Vagina (tissue), 2 donors: ENCODE data around the gene CYP17A1. TPM values are rescaled to one million over a fixed set of nuclear protein-coding genes. Genes with fewer than 3 reads are reported as not detected.
"Not testable (repeated sequence)": the region's sequence is repeated elsewhere in the genome, so short reads cannot be mapped to it uniquely, and the experiment has no call there.

Experiments
- DNase-seq, 2 donors: peaks; one replicate each; pipeline ENCODE4 v3.0.0-alpha.2; 2017; ENCODE audit errors: extremely low spot score in 2 of 2
- H3K27ac ChIP-seq: fragments of 200-600 bp; sonication (generic); one replicate; pipeline ENCODE4 v1.5.1; 2019
- H3K27me3 ChIP-seq: fragments of 200-600 bp; sonication (generic); one replicate; pipeline ENCODE4 v1.5.1; 2019
- H3K36me3 ChIP-seq, 2 donors: fragments of 200-600 bp; sonication (generic); one replicate each; pipeline ENCODE4 v1.5.1; 2017 to 2019
- H3K4me1 ChIP-seq: fragments of 200-600 bp; sonication (generic); one replicate; pipeline ENCODE4 v1.5.1; 2019
- H3K4me3 ChIP-seq, 2 donors: fragments of 200-600 bp; sonication (generic); 1 replicate in 1 of 2; 2 replicates in 1 of 2; pipeline ENCODE4 v1.5.1; 2016 to 2019
- H3K9me3 ChIP-seq: fragments of 200-600 bp; sonication (generic); one replicate; pipeline ENCODE4 v1.5.1; 2019
- CTCF ChIP-seq, 3 experiments: fragments of 450-650 bp in 2 of 3; fragments of 200-600 bp in 1 of 3; sonication (generic) in 1 of 3; IDR thresholded peaks; one replicate each; pipeline ENCODE4 v1.5.1; 2017 to 2019; ENCODE audit warnings: antibody characterized with exemption in 3 of 3, mild to moderate bottlenecking in 2 of 3, moderate library complexity in 2 of 3
- POLR2A ChIP-seq, 2 donors: fragments of 450-650 bp; IDR thresholded peaks; one replicate each; pipeline ENCODE4 v1.6.1; 2017; ENCODE audit warnings: antibody characterized with exemption in 2 of 2, mild to moderate bottlenecking in 2 of 2, moderate library complexity in 2 of 2
- POLR2AphosphoS5 ChIP-seq, 2 donors: sonication (generic); formaldehyde crosslinking; IDR thresholded peaks; one replicate each; pipeline ENCODE4 v1.9.0; 2017; ENCODE audit warnings: antibody characterized with exemption in 2 of 2, mild to moderate bottlenecking in 2 of 2, low read depth in 1 of 2; ENCODE audit not compliant: insufficient read depth in 1 of 2
- intact Hi-C: fragments of 100-400 bp; cut with DNase I; formaldehyde crosslinking; loops from one replicate; pipeline ENCODE4 v1.15.1; 2023
- total RNA-seq: library from RNA; depleted of rRNA; stranded (reverse); fragments of >200 nt; gene quantifications from one replicate; pipeline ENCODE4 v1.2.3, GENCODE V29; 2016

Gene CYP17A1
- total RNA-seq, 1 donor from 2014 or later: 43.2 TPM

- intact Hi-C loops: loop anchor here (10.0 kb wide), 1 partner anchor 413 kb away; the partner anchor contains the start of gene RPEL1
- H3K4me3 ChIP-seq: no peak overlapping the region
- H3K27ac ChIP-seq: no peak overlapping the region
- DNase-seq: no peak
- no peaks in the 10 kb centered on the region for H3K9me3 ChIP-seq
- H3K4me1 ChIP-seq: no peaks in the 10 kb centered on the region
- TF ChIP-seq POLR2A (IDR thresholded peaks at IDR 0.05): no peak
- no peak for TF ChIP-seq POLR2AphosphoS5 (IDR thresholded peaks at IDR 0.05; ENCODE audit: insufficient read depth in 1 of 2, low read depth in 1 of 2)
- no peak for TF ChIP-seq CTCF (IDR thresholded peaks at IDR 0.05)
- no peaks in the 10 kb centered on the region for H3K36me3 ChIP-seq
- H3K27me3 ChIP-seq: no peaks in the 10 kb centered on the region
Measured at GRCh38 chr10:102831322-102832071, 5.7 kb downstream of the CYP17A1 start.

GRCh38 chr10:102827597-102827975 is 9.6 kb downstream of the CYP17A1 start:
- H3K36me3 ChIP-seq: no peaks in the 10 kb centered on the region
- H3K9me3 ChIP-seq: no peaks in the 10 kb centered on the region
- H3K27me3 ChIP-seq: no peaks in the 10 kb centered on the region
- intact Hi-C loops: no loop called here
- no peak overlapping the region for H3K4me3 ChIP-seq
- no peaks in the 10 kb centered on the region for H3K4me1 ChIP-seq
- H3K27ac ChIP-seq: no peak overlapping the region
- DNase-seq: no peak
- no peak for TF ChIP-seq POLR2AphosphoS5 (IDR thresholded peaks at IDR 0.05; ENCODE audit: insufficient read depth in 1 of 2, low read depth in 1 of 2)
- TF ChIP-seq POLR2A (IDR thresholded peaks at IDR 0.05): no peak
- no peak for TF ChIP-seq CTCF (IDR thresholded peaks at IDR 0.05)

- no peak overlapping the region for H3K4me3 ChIP-seq
- no peaks in the 10 kb centered on the region for H3K4me1 ChIP-seq
- no peaks in the 10 kb centered on the region for H3K27me3 ChIP-seq
- intact Hi-C loops: no loop called here
- H3K36me3 ChIP-seq: no peaks in the 10 kb centered on the region
- H3K9me3 ChIP-seq: no peaks in the 10 kb centered on the region
- no peak for DNase-seq
- no peak for TF ChIP-seq POLR2A (IDR thresholded peaks at IDR 0.05)
- no peak for TF ChIP-seq CTCF (IDR thresholded peaks at IDR 0.05)
- no peak for TF ChIP-seq POLR2AphosphoS5 (IDR thresholded peaks at IDR 0.05; ENCODE audit: insufficient read depth in 1 of 2, low read depth in 1 of 2)
- no peak overlapping the region for H3K27ac ChIP-seq
Measured at GRCh38 chr10:102826148-102826796, 10.9 kb downstream of the CYP17A1 start.

- Histone ChIP-seq H3K4me1 (no peaks in the 10 kb centered on the region), H3K9me3 (no peaks in the 10 kb centered on the region), H3K27ac (no peak overlapping the region), H3K36me3 (no peaks in the 10 kb centered on the region), H3K27me3 (no peaks in the 10 kb centered on the region), H3K4me3 (no peak overlapping the region)
- TF ChIP-seq POLR2AphosphoS5 (IDR thresholded peaks at IDR 0.05; ENCODE audit: insufficient read depth in 1 of 2, low read depth in 1 of 2) (no peak), CTCF (IDR thresholded peaks at IDR 0.05) (no peak), POLR2A (IDR thresholded peaks at IDR 0.05) (no peak)
- intact Hi-C loops: no loop called here
- DNase-seq: no peak
Measured at GRCh38 chr10:102824664-102825063, 12.5 kb downstream of the CYP17A1 start.

GRCh38 chr10:102822222-102822621 is 15.0 kb downstream of the CYP17A1 start:
- no peaks in the 10 kb centered on the region for H3K36me3 ChIP-seq
- no peaks in the 10 kb centered on the region for H3K9me3 ChIP-seq
- no peaks in the 10 kb centered on the region for H3K27me3 ChIP-seq
- DNase-seq: no peak
- peaks cover 19% of the 10 kb centered on the region for H3K4me1 ChIP-seq
- TF ChIP-seq POLR2A (IDR thresholded peaks at IDR 0.05) (no peak), CTCF (IDR thresholded peaks at IDR 0.05) (no peak), POLR2AphosphoS5 (IDR thresholded peaks at IDR 0.05; ENCODE audit: insufficient read depth in 1 of 2, low read depth in 1 of 2) (no peak)
- intact Hi-C loops: no loop called here
- H3K4me3 ChIP-seq: no peak overlapping the region
- H3K27ac ChIP-seq: no peak overlapping the region

- H3K27ac ChIP-seq, intact Hi-C loops, H3K9me3 ChIP-seq: not testable (repeated sequence)
Measured at GRCh38 chr10:102820008-102820407, 17.2 kb downstream of the CYP17A1 start.

More at GRCh38 chr10:102820008-102820407, 17.2 kb downstream of the CYP17A1 start:
- H3K4me1 ChIP-seq: peaks cover 35% of the 10 kb centered on the region
- not testable (repeated sequence) for H3K4me3 ChIP-seq, H3K27me3 ChIP-seq, DNase-seq, H3K36me3 ChIP-seq
